Retinal pigment epithelial cell (primary cell): ENCODE data around the gene ZSWIM6.

Experiments
- DNase-seq: peaks from one replicate; pipeline ENCODE4 v3.0.0-alpha.2; 2010; ENCODE audit warnings: low read depth
- H3K4me3 ChIP-seq: 2 replicates; pipeline ENCODE4 v1.5.1; 2011; ENCODE audit warnings: mild to moderate bottlenecking, low read length, control low read depth, moderate library complexity
- CTCF ChIP-seq: conservative IDR thresholded peaks from 2 replicates; pipeline ENCODE4 v1.5.1; 2011; ENCODE audit warnings: low read depth, low read length, control low read depth, inconsistent platforms

The ZSWIM6 gene

GRCh38 chr5:61466017-61466416 lies 134.0 kb downstream of the ZSWIM6 start:
- no peak for DNase-seq
- no peak for TF ChIP-seq CTCF
- no peak overlapping the region for H3K4me3 ChIP-seq

DNA sequence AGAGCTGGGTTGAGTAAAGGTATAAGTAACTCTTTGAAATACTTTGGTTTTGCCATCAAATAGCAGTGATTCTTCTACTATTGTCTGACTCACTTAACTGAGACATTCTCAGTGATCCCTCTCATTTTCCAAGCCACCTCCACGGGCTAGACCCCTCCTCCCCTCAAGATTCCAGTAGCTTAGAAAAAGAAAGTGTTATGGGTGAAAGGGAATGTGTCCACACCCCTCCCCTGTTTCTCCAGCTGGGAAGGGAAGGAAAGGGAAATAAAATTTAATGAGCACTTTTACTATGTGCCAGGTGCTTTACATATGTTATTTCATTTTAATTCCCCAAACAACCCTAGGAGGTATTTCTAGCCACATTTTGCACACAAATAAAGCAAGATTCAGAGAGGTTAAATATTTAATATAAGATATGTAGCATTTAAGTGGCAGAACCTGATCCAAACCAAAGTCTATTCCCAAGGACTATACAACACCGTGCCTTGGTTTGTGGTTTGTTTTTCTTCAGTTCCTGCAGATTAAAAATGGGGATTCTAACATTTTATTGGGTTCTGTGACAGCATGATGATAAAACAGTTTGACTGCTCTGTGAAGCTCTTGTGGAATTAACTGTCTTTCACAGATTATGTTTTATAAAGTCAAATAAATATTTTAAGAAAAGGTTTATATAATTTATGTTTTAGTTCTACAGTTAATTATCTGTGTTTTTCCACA lies 135.9 kb downstream of the ZSWIM6 start:
- H3K4me3 ChIP-seq, result no peak overlapping the region
- no peak for TF ChIP-seq CTCF
- DNase-seq, result no peak

GRCh38 chr5:61468483-61468865 lies 136.4 kb downstream of the ZSWIM6 start:
- no peak overlapping the region for H3K4me3 ChIP-seq
- TF ChIP-seq CTCF, result peak; percentile 33
- DNase-seq, result no peak

DNA sequence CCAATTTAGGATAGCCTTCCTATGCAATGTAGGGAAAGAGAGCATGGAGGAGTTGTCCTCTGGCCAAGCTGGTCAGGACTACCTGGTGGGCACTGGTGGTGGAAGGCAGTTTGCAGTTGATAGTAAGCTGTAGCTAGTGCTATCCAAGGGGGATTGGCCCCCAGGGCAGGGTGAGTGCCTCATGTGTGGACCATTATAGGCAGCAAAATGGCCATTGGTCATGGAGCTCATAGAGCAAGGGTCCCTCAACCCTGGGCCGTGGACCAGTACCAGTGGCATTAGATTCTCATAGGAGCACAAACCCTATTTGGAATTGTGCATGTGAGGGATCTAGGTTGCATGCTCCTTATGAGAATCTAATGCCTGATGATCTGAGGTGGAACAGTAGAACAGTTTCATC lies 139.3 kb downstream of the ZSWIM6 start:
- no peak overlapping the region for H3K4me3 ChIP-seq
- DNase-seq, result no peak
- TF ChIP-seq CTCF, result no peak

DNA sequence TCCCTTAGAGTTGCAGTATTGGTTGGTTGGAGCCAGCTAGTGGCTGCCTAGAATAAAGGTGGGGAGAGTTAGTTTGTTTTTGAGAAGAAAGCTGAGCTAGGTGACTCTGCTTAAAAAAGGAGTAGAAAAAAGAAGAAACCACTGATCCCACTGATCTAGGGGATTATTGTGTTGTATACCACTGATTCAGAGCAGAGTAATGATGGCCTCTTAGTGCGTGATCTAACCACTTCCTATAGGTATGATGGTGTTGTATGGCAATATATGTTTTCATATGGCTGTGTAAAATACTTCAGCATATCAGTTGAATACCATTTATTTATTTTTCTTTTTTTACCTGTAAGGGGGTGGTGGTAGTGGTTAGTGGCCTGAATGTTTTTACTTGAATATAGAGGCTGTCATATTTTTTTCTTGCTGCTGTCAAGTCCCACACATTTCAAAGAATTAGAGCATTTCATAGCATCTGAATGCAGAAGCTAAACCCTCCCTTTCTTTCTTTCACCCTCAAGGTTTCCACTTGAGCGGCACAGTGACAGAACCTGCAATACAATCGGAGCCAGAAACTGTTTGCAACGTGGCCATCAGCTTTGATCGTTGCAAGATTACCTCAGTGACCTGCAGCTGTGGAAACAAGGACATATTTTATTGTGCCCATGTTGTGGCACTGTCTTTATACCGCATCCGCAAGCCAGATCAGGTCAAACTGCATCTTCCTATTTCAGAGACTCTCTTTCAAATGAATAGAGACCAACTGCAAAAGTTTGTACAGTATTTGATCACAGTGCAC lies 140.3 kb downstream of the ZSWIM6 start:
- no peak for DNase-seq
- no peak for TF ChIP-seq CTCF
- no peak overlapping the region for H3K4me3 ChIP-seq

DNA sequence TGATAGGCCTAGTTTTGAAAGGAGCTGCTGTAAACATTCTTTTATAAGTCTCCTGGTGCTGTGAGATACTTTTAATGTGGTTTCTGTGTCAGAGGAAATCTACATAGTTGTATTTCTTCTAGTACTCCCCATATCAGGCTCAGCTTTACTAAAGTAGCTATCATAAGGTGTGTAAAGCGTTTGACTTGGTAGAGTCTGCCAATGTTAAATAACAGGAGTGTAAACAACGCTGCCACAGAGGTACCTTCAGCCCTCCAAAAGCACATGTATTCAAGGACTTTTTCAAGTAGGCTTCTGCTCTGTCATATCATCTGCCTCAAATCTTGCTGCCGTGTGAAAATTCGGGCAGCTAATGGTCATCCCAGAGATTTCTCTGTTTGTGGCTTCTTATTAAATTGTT lies 142.7 kb downstream of the ZSWIM6 start:
- DNase-seq, result no peak
- TF ChIP-seq CTCF, result no peak
- no peak overlapping the region for H3K4me3 ChIP-seq

GRCh38 chr5:61477788-61478187 lies 145.7 kb downstream of the ZSWIM6 start:
- DNase-seq, result no peak
- TF ChIP-seq CTCF, result no peak
- H3K4me3 ChIP-seq, result no peak overlapping the region
